Astrocyte (in vitro differentiated cells and primary cell): ENCODE measurements around the gene VTCN1. TPM values are rescaled to one million over a fixed set of nuclear protein-coding genes. Genes with fewer than 3 reads are reported as not detected.
A peak's percentile ranks its signal among the peaks of the same experiment; 100 is the strongest.

ENCODE experiments used
- DNase-seq: peaks from one replicate; pipeline ENCODE4 v3.0.0-alpha.2; 2010; ENCODE audit warnings: low read depth
- FAIRE-seq: peaks from 2 replicates; lab custom pipeline; 2011; peaks lifted over from hg19 to GRCh38; lab: Jason Lieb, UNC
- H2AFZ ChIP-seq: 2 replicates; pipeline ENCODE4 v1.6.0; 2012; ENCODE audit warnings: low read depth, low read length, inconsistent platforms
- H3K27ac ChIP-seq: 2 replicates; pipeline ENCODE4 v1.5.1; 2011; ENCODE audit warnings: low read depth, low read length, inconsistent platforms
- H3K27me3 ChIP-seq: 2 replicates; pipeline ENCODE4 v1.6.0; 2011; ENCODE audit warnings: low read length, inconsistent platforms; ENCODE audit not compliant: insufficient read depth
- H3K36me3 ChIP-seq: 2 replicates; pipeline ENCODE4 v1.5.1; 2011; ENCODE audit warnings: low read length, inconsistent platforms; ENCODE audit not compliant: insufficient read depth
- H3K4me1 ChIP-seq: 2 replicates; pipeline ENCODE4 v1.5.1; 2011; ENCODE audit warnings: low read length, inconsistent platforms; ENCODE audit not compliant: insufficient read depth
- H3K4me2 ChIP-seq: 2 replicates; pipeline ENCODE4 v1.6.0; 2012; ENCODE audit warnings: low read length, inconsistent platforms
- H3K4me3 ChIP-seq: 2 replicates; pipeline ENCODE4 v1.5.1; 2011; ENCODE audit warnings: low read depth, mild to moderate bottlenecking, low read length, inconsistent platforms; ENCODE audit not compliant: insufficient read depth
- H3K79me2 ChIP-seq: 2 replicates; pipeline ENCODE4 v1.6.0; 2012; ENCODE audit warnings: mild to moderate bottlenecking, low read length, inconsistent platforms; ENCODE audit not compliant: insufficient read depth
- H3K9ac ChIP-seq: 2 replicates; pipeline ENCODE4 v1.6.0; 2012; ENCODE audit warnings: mild to moderate bottlenecking, low read length, inconsistent platforms
- H3K9me3 ChIP-seq: 2 replicates; pipeline ENCODE4 v1.5.1; 2012; ENCODE audit warnings: low read depth, mild to moderate bottlenecking, low read length, inconsistent platforms; ENCODE audit not compliant: insufficient read depth
- H4K20me1 ChIP-seq: 2 replicates; pipeline ENCODE4 v1.6.0; 2012; ENCODE audit warnings: low read length, inconsistent platforms; ENCODE audit not compliant: insufficient read depth
- H3K27ac Mint-ChIP-seq: one replicate; pipeline ENCODE4 v1.8.0; 2021; ENCODE audit warnings: mild to moderate bottlenecking, mixed read lengths; ENCODE audit not compliant: unreplicated experiment
- H3K27me3 Mint-ChIP-seq: one replicate; pipeline ENCODE4 v1.8.0; 2021; ENCODE audit warnings: low read depth, mixed read lengths; ENCODE audit not compliant: unreplicated experiment
- H3K36me3 Mint-ChIP-seq: one replicate; pipeline ENCODE4 v1.8.0; 2021; ENCODE audit warnings: low read depth, mixed read lengths; ENCODE audit not compliant: unreplicated experiment
- H3K4me1 Mint-ChIP-seq: one replicate; pipeline ENCODE4 v1.8.0; 2021; ENCODE audit warnings: low read depth, mixed read lengths; ENCODE audit not compliant: unreplicated experiment
- H3K4me3 Mint-ChIP-seq: one replicate; pipeline ENCODE4 v1.8.0; 2021; ENCODE audit warnings: mild to moderate bottlenecking, moderate library complexity, mixed read lengths; ENCODE audit not compliant: unreplicated experiment
- H3K9me3 Mint-ChIP-seq: one replicate; pipeline ENCODE4 v1.8.0; 2021; ENCODE audit warnings: mild to moderate bottlenecking, mixed read lengths; ENCODE audit not compliant: unreplicated experiment
- CTCF ChIP-seq: IDR thresholded peaks from 2 replicates; pipeline ENCODE4 v1.5.1; 2011; ENCODE audit warnings: low read depth, mild to moderate bottlenecking, inconsistent platforms, low read length, moderate library complexity; ENCODE audit not compliant: insufficient read depth
- EZH2 ChIP-seq: IDR thresholded peaks from 2 replicates; pipeline ENCODE4 v1.6.1; 2012; ENCODE audit warnings: mild to moderate bottlenecking, low read length, inconsistent platforms; ENCODE audit not compliant: insufficient read depth
- total RNA-seq: library from RNA; stranded (reverse); gene quantifications from 2 replicates; pipeline ENCODE4 v1.2.1, GENCODE V29; 2021

Gene VTCN1
- total RNA-seq, 1 donor from 2014 or later: 1.3 TPM

- H2AFZ ChIP-seq: no peak overlapping the region
- TF ChIP-seq EZH2: no peak
- TF ChIP-seq CTCF: no peak
- DNase-seq: no peak
- Mint-ChIP-seq H3K4me3 (no peak overlapping the region), H3K9me3 (no peaks in the 10 kb centered on the region), H3K27me3 (peaks cover 3% of the 10 kb centered on the region), H3K27ac (no peak overlapping the region), H3K4me1 (peaks cover 5% of the 10 kb centered on the region), H3K36me3 (peaks cover 2% of the 10 kb centered on the region)
- no peaks in the 10 kb centered on the region for H3K79me2 ChIP-seq
- no peak overlapping the region for H3K9ac ChIP-seq
- FAIRE-seq: no peak
- H3K9me3 ChIP-seq: no peaks in the 10 kb centered on the region
- no peak overlapping the region for H3K4me2 ChIP-seq
- no peak overlapping the region for H3K27ac ChIP-seq
- no peaks in the 10 kb centered on the region for H3K36me3 ChIP-seq
- no peaks in the 10 kb centered on the region for H4K20me1 ChIP-seq
- H3K27me3 ChIP-seq: no peaks in the 10 kb centered on the region
- no peak overlapping the region for H3K4me3 ChIP-seq
- H3K4me1 ChIP-seq: peaks cover 12% of the 10 kb centered on the region
Observed at GRCh38 chr1:117123274-117123673, 87.5 kb downstream of the VTCN1 start.

GRCh38 chr1:117122330-117123025 is 88.2 kb downstream of the VTCN1 start:
- Histone ChIP-seq H3K79me2 (no peaks in the 10 kb centered on the region), H3K4me2 (peak overlapping the region; percentile 92), H3K36me3 (no peaks in the 10 kb centered on the region), H3K27me3 (no peaks in the 10 kb centered on the region), H3K9me3 (no peaks in the 10 kb centered on the region), H3K27ac (peak overlapping the region; percentile 99), H3K9ac (peak overlapping the region; percentile 99), H3K4me3 (peak overlapping the region; percentile 91), H2AFZ (peak overlapping the region; percentile 99), H3K4me1 (peaks cover 12% of the 10 kb centered on the region), H4K20me1 (no peaks in the 10 kb centered on the region)
- no peak for TF ChIP-seq CTCF
- no peak for TF ChIP-seq EZH2
- no peak for FAIRE-seq
- no peak for DNase-seq
- Mint-ChIP-seq H3K4me3 (peak overlapping the region; percentile 88), H3K4me1 (peaks cover 3% of the 10 kb centered on the region), H3K9me3 (no peaks in the 10 kb centered on the region), H3K27ac (peak overlapping the region; percentile 93), H3K27me3 (peaks cover 3% of the 10 kb centered on the region), H3K36me3 (peaks cover 2% of the 10 kb centered on the region)

- Mint-ChIP-seq H3K4me3 (peak within 1 kb of the TSS; percentile 88), H3K27me3 (no peaks in the 10 kb centered on the region), H3K9me3 (no peaks in the 10 kb centered on the region), H3K4me1 (peaks cover 3% of the 10 kb centered on the region), H3K36me3 (peaks cover 4% of the 10 kb centered on the region), H3K27ac (peak within 1 kb of the TSS; percentile 93)
- Histone ChIP-seq H3K79me2 (no peaks in the 10 kb centered on the region), H3K4me3 (peak within 1 kb of the TSS; percentile 91), H3K27me3 (no peaks in the 10 kb centered on the region), H3K27ac (peak within 1 kb of the TSS; percentile 99), H3K36me3 (no peaks in the 10 kb centered on the region), H3K9me3 (no peaks in the 10 kb centered on the region), H3K4me1 (peaks cover 12% of the 10 kb centered on the region), H4K20me1 (no peaks in the 10 kb centered on the region), H3K9ac (peak within 1 kb of the TSS; percentile 99), H3K4me2 (peak within 1 kb of the TSS; percentile 92), H2AFZ (peak within 1 kb of the TSS; percentile 99)
- FAIRE-seq (no peak), DNase-seq (peak; percentile 95)
- no peak for TF ChIP-seq EZH2
- peak; percentile 68 for TF ChIP-seq CTCF
Observed at GRCh38 chr1:117121589-117122329, 89.0 kb downstream of the VTCN1 start, which contains the start of gene TRIM45. Gene TRIM45 (minus strand): TSS chr1:117121749. CDS start chr1:117121201, 548 bp downstream.
